Esophagus squamous epithelium (tissue), 5 donors: Measurements from ENCODE around the gene SLC22A1. TPM values are rescaled to one million over a fixed set of nuclear protein-coding genes. Genes with fewer than 3 reads are reported as not detected.

ENCODE experiments used
- DNase-seq: peaks from one replicate; lab custom pipeline; 2025; lab: John Stamatoyannopoulos, UW
- H3K27ac ChIP-seq, 4 donors: fragments of 200-600 bp; sonication (generic); one replicate each; pipeline ENCODE4 v1.5.1; 2016 to 2019; ENCODE audit warnings: mild to moderate bottlenecking in 1 of 4
- H3K27me3 ChIP-seq, 4 donors: fragments of 200-600 bp; sonication (generic); 1 replicate in 3 of 4; 2 replicates in 1 of 4; pipeline versions ENCODE4 v1.5.1 to v1.6.0; 2017 to 2021; ENCODE audit warnings: antibody characterized with exemption in 1 of 4
- H3K36me3 ChIP-seq, 3 donors: fragments of 200-600 bp; sonication (generic); one replicate each; pipeline ENCODE4 v1.5.1; 2016 to 2019
- H3K4me1 ChIP-seq, 3 donors: fragments of 200-600 bp; sonication (generic); one replicate each; pipeline ENCODE4 v1.5.1; 2017 to 2019
- H3K4me3 ChIP-seq, 4 donors: fragments of 200-600 bp; sonication (generic); 1 replicate in 3 of 4; 2 replicates in 1 of 4; pipeline ENCODE4 v1.5.1; 2016 to 2019; ENCODE audit warnings: mild to moderate bottlenecking in 2 of 4, moderate library complexity in 1 of 4
- H3K9me3 ChIP-seq, 3 donors: fragments of 200-600 bp; sonication (generic); one replicate each; pipeline ENCODE4 v1.5.1; 2016 to 2019
- POLR2A ChIP-seq, 4 donors: fragments of 450-650 bp; IDR thresholded peaks; one replicate each; pipeline ENCODE4 v1.6.1; 2017; ENCODE audit warnings: antibody characterized with exemption in 4 of 4, mild to moderate bottlenecking in 4 of 4, moderate library complexity in 3 of 4
- WGBS, 2 donors: methylation state at CpG; one replicate each; pipeline ENCODE4 v1.1.5; 2018; 5-methylcytosine and 5-hydroxymethylcytosine counted together
- intact Hi-C: fragments of 100-400 bp; cut with DNase I; formaldehyde crosslinking; loops from one replicate; pipeline ENCODE4 v1.15.0; 2022
- total RNA-seq, 4 donors: library from RNA; depleted of rRNA; stranded (reverse); fragments of >200 nt; gene quantifications; one replicate each; pipeline ENCODE4 v1.1.0, GENCODE V29; 2016
- TF ChIP-seq, protein P1 (sequence below), 6 experiments: fragments of 450-650 bp in 4 of 6; fragments of 200-600 bp in 2 of 6; sonication (generic) in 2 of 6; IDR thresholded peaks; one replicate each; pipeline ENCODE4 v1.5.1; 2016 to 2019; ENCODE audit warnings: antibody characterized with exemption in 6 of 6, mild to moderate bottlenecking in 4 of 6, moderate library complexity in 4 of 6
- donor health status: DM: yes; HTN: yes; CAD: no.

Gene SLC22A1
- total RNA-seq, 4 donors from 2014 or later, result 0.35 to 0.53 (median 0.38) TPM; not detected in 1

DNA sequence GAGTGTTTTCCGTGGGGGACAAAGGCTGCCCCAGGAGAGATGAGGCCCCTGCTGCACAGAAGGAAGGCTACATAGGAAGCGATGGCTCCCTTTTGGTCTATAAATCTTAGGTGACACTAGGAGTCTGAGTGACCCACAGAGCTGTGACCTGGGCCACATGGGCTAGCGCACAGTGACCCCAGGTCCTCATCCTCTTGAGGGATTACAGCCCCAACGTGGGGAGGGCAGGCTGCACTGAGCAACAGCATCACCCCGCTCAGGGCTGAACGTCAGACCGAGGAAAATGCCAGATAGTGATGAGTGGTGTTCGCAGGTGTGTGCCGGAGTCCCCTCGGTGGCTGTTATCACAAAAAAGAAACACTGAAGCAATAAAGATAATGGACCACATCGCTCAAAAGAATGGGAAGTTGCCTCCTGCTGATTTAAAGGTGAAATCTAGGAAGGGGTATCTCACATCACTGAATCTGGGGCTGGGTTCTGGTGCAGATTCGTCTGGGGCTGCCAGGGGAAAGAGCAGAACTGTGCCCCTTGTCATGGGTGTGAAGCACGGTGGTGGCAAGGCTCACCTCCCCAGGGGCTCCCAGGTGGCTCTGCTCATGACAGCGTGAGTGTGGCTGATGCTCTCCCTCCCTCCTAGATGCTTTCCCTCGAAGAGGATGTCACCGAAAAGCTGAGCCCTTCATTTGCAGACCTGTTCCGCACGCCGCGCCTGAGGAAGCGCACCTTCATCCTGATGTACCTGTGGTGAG lies 14.5 kb downstream of the SLC22A1 start:
- Histone ChIP-seq H3K4me1 (peaks cover 0 to 12% (median 5%) of the 10 kb centered on the region in 3 donors), H3K27me3 (no peaks in the 10 kb centered on the region), H3K9me3 (no peaks in the 10 kb centered on the region), H3K27ac (no peak overlapping the region), H3K4me3 (no peak overlapping the region), H3K36me3 (no peaks in the 10 kb centered on the region)
- TF ChIP-seq POLR2A (IDR thresholded peaks at IDR 0.05), result no peak
- TF ChIP-seq, protein P1, sequence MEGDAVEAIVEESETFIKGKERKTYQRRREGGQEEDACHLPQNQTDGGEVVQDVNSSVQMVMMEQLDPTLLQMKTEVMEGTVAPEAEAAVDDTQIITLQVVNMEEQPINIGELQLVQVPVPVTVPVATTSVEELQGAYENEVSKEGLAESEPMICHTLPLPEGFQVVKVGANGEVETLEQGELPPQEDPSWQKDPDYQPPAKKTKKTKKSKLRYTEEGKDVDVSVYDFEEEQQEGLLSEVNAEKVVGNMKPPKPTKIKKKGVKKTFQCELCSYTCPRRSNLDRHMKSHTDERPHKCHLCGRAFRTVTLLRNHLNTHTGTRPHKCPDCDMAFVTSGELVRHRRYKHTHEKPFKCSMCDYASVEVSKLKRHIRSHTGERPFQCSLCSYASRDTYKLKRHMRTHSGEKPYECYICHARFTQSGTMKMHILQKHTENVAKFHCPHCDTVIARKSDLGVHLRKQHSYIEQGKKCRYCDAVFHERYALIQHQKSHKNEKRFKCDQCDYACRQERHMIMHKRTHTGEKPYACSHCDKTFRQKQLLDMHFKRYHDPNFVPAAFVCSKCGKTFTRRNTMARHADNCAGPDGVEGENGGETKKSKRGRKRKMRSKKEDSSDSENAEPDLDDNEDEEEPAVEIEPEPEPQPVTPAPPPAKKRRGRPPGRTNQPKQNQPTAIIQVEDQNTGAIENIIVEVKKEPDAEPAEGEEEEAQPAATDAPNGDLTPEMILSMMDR (IDR thresholded peaks at IDR 0.05), result no peak
- WGBS, 2 donors, result 69 to 79% methylated on average over 8 to 11 of the region's 21 CpGs
- intact Hi-C loops, result loop anchor here (5.0 kb wide), 1 partner anchor 321 kb away; no protein-coding TSS in a partner anchor
- no peak for DNase-seq

DNA sequence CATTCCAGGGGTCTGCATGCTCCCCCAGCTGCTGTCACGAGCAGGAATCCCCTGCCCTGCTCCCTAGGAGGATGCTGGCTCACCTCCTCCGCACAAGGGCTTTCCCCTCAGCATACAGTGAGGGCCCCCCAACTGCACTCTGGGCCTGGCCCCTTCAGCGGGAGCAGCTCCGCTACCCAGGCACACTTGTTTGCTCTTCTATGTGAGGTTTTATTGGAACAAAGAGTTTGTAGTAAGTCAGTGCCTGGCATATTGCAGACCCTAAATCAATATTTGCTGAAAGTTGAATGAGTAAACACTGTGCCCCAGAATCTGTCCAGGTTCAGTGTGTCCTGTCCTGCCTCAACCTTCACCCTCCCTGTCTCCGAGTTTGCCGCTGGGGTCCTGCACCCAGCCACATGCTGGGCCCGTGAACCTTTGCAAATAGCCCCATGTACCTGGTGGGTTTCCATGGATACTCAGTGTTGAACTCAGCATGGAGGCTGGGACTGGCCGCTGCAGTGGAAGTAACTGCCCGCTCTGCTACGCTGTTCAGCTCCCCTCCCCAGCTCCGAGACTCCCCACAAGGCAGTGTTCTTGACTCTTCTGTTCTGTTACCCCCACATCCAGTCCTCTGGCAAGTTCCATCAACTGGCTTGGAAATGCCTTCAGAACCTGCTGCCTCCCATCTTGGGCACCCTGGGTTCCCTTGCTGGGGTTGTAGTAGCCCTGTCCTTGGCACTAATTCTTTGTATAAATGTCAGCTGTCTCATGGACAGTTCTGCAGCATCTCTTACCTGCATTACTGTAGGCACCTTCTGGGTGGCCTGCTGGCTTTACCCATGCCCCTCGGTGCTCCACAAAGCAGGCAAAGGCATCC lies 15.7 kb downstream of the SLC22A1 start:
- Histone ChIP-seq H3K27me3 (no peaks in the 10 kb centered on the region), H3K9me3 (no peaks in the 10 kb centered on the region), H3K4me1 (peaks cover 0 to 19% (median 5%) of the 10 kb centered on the region in 3 donors), H3K4me3 (no peak overlapping the region), H3K36me3 (no peaks in the 10 kb centered on the region), H3K27ac (no peak overlapping the region)
- TF ChIP-seq, protein P1 (IDR thresholded peaks at IDR 0.05), result no peak
- TF ChIP-seq POLR2A (IDR thresholded peaks at IDR 0.05), result no peak
- 68 to 71% methylated on average over 9 to 10 of the region's 12 CpGs for WGBS, 2 donors
- no peak for DNase-seq
- intact Hi-C loops, result loop anchor here (5.0 kb wide), 1 partner anchor 320 kb away; no protein-coding TSS in a partner anchor

DNA sequence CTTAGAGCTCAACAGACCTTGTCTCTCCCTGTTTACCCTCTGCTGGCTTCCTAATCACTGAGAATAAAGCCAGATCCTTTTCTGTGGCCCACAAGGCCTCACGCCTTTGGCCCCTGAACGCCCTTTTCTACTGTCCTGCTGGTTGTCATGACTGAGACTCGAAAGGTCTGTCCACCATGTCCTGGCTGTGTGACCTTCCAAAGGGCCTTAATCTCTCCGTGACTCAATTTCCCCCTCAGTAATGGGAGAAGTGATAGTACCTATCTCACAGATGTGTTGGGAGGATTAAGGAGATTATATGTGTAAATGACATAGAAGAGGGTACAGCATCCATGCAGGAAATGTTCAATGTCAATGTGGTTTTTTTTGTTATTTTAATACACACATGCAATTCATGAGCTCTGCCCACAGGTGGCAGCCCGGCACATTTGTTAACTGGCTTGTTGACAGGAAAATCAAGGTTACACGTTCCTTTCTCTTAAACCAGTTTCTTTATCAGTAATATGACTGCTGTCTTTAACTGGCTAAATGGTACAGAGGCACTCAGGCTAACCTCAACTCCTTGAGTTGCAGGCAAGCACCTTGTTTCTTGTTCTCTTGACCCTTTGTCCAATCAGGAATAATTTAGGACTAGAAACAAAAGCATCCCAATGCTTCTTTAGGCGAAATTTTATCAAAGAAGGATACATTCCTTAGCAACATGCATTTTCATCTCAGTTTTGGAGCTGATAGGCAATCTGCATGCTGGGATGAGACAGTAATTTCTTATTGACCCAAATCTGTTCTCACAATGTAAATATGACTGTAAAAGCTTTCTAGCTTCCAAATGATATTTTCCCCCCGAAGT lies 16.6 kb downstream of the SLC22A1 start:
- intact Hi-C loops, result loop anchor here (5.0 kb wide), 1 partner anchor 319 kb away; no protein-coding TSS in a partner anchor
- Histone ChIP-seq H3K9me3 (no peaks in the 10 kb centered on the region), H3K27ac (peak overlapping the region in 1 of 4 donors; percentile 9), H3K36me3 (no peaks in the 10 kb centered on the region), H3K4me3 (no peak overlapping the region), H3K27me3 (no peaks in the 10 kb centered on the region), H3K4me1 (peaks cover 0 to 19% (median 5%) of the 10 kb centered on the region in 3 donors)
- 52 to 61% methylated on average over 8 of the region's 8 CpGs for WGBS, 2 donors
- no peak for DNase-seq
- TF ChIP-seq, protein P1 (IDR thresholded peaks at IDR 0.05), result peak; percentile 50 to 84 (median 71)
- no peak for TF ChIP-seq POLR2A (IDR thresholded peaks at IDR 0.05)

DNA sequence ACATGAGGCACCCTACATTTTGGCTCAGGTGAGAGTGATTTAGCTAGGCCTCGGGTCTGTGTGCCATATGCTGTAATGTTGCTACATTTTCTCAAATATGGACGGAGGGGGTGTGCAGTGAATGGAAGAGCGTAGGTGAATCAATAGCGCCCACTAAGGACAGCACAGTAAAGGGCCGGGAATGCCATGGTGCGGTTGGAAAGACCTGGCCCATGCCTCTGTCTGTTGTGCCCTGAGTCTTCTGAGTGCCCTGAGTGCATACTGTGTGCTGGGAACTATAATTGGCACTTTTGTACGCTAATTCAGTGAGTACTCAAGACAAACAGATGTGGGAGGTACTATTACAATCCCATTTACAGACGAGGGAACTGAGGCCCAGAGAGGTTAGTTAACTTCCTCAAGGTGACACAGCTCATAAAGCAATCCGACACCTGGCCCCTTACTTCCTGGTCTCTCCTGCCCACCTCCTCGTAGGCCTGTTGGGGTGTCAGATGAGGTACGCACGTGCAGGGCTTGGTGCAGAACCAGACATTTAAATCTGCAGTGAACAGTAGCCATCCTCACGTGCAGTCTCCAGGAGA lies 17.3 kb downstream of the SLC22A1 start:
- DNase-seq, result no peak
- WGBS, 2 donors, result 69 to 72% methylated on average over 13 of the region's 13 CpGs
- H3K27ac ChIP-seq, result peak overlapping the region in 2 of 4 donors; percentile 9 to 13
- H3K4me3 ChIP-seq, result no peak overlapping the region
- no peaks in the 10 kb centered on the region for H3K27me3 ChIP-seq
- intact Hi-C loops, result loop anchor here (5.0 kb wide), 1 partner anchor 318 kb away; no protein-coding TSS in a partner anchor
- H3K36me3 ChIP-seq, result no peaks in the 10 kb centered on the region
- no peaks in the 10 kb centered on the region for H3K9me3 ChIP-seq
- peaks cover 0 to 19% (median 5%) of the 10 kb centered on the region in 3 donors for H3K4me1 ChIP-seq
- TF ChIP-seq POLR2A (IDR thresholded peaks at IDR 0.05), result no peak
- TF ChIP-seq, protein P1 (IDR thresholded peaks at IDR 0.05), result no peak
